GM10847 (cell line): ENCODE results near the gene IFNA7.

Experiments used
- POLR2A ChIP-seq: IDR thresholded peaks from 2 replicates; pipeline ENCODE4 v1.6.1; 2011; ENCODE audit not compliant: insufficient read length; ENCODE audit errors: extremely low read depth

Gene IFNA7

GRCh38 chr9:21165516-21165915, 36.5 kb downstream of the IFNA7 start:
- TF ChIP-seq POLR2A: no peak

DNA sequence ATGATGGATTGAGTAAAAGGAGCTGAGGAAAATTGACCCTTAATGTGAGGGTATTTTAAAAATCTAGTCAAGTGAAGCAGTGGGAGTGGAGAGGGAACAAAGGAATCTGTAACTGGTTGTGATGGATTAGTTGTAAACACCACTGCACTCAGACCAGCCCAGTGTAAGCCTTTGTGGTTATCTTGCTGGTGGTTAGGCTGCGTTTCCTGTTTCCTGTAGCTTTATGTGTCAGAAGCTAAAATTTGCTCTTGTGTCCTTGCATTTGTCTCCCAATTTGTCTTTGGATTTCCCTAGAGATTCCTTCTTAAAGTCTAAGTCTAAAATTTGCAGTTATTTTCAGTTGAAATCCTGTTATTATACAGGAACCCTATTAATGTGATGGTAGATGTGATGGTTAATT, 41.8 kb downstream of the IFNA7 start:
- TF ChIP-seq POLR2A: no peak

- no peak for TF ChIP-seq POLR2A
Observed at GRCh38 chr9:21155501-21155900, 46.5 kb downstream of the IFNA7 start.

GRCh38 chr9:21154018-21154608, 47.9 kb downstream of the IFNA7 start:
- TF ChIP-seq POLR2A: no peak

- TF ChIP-seq POLR2A: no peak
Observed at GRCh38 chr9:21153336-21154017, 48.5 kb downstream of the IFNA7 start.
